HG03439 (cell line): ENCODE results near the gene GGTLC3.
"Not testable (repeated sequence)": the region's sequence is repeated elsewhere in the genome, so short reads cannot be mapped to it uniquely, and the experiment has no call there.

ENCODE experiments used
- ATAC-seq: cut with Tn5 transposase; IDR thresholded peaks from one replicate; pipeline ENCODE4 v1.9.1; 2021; ENCODE audit warnings: mild to moderate bottlenecking, moderate library complexity; ENCODE audit not compliant: unreplicated experiment

Gene GGTLC3

DNA sequence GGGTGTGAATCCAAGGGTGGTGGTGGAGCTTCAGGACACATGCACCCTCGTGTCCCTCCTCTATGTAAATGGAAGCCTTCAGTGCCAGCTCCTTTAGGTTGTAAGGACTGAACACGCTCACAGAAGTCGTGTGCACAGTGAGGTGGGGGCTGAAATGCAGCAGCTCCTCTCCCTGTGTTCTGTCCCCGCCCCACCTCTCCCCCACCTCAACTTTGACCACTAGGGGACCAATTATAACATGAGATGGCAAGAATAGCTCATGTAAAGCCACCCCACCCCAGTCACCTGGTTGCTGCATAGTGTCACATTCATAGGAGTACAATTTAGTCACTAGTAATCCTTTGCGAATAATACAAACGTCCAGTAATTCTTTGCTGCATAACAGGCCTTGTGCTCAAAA lies 4.8 kb upstream of the GGTLC3 start:
- ATAC-seq = not testable (repeated sequence)

- ATAC-seq = not testable (repeated sequence)
Measured at GRCh38 chr22:18513454-18513853, 4.5 kb downstream of the GGTLC3 start.

DNA sequence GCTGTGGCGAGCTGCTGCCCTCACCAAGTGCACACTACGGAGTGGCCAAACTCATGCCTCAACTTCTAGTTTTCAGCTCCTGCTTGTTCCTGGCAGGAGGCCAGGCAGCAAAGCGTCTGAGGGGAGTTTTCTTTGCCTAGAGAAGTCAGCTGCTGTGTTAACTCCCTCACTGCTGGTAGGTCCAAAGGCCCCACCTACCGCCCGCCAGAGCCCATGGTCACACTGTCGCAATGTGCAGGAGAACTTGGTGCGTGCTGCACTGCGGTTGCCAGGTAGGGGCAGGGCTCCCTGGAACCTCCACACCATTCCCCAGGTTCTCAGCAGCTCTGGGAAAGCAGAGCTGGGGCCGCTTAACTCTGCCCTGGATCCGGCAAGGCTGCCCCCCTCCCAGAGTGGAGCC lies 5.6 kb downstream of the GGTLC3 start:
- not testable (repeated sequence) for ATAC-seq

- ATAC-seq = not testable (repeated sequence)
Measured at GRCh38 chr22:18511327-18511726, 6.6 kb downstream of the GGTLC3 start.

DNA sequence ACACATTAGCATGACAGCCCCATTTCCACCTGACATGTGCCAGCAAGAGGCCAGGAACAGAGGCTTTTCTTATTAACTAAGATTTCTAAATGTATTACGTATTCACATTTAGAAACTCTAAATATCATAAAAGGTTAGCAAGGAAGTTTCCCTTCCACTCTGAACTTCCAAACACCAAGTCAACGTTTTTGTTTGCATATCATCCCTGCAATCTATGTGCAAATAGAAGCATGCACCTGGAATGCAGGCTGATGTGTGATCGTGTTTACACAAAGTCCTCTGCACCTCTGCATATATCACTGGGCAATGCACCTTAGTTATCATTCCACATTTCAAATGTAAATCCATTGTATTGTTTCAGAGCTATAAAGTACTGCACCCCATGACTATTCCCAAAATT lies 21.7 kb downstream of the GGTLC3 start:
- ATAC-seq = not testable (repeated sequence)
